DMS153 treated with DMSO at 0.1 percent for 48 hours (cell line): ENCODE data around the gene IGSF22.
"Not testable (repeated sequence)": the region's sequence is repeated elsewhere in the genome, so short reads cannot be mapped to it uniquely, and the experiment has no call there.

Experiments
- DNase-seq: peaks from one replicate; lab custom pipeline; 2025; ENCODE audit not compliant: unreplicated experiment; lab: John Stamatoyannopoulos, UW

IGSF22 gene

DNA sequence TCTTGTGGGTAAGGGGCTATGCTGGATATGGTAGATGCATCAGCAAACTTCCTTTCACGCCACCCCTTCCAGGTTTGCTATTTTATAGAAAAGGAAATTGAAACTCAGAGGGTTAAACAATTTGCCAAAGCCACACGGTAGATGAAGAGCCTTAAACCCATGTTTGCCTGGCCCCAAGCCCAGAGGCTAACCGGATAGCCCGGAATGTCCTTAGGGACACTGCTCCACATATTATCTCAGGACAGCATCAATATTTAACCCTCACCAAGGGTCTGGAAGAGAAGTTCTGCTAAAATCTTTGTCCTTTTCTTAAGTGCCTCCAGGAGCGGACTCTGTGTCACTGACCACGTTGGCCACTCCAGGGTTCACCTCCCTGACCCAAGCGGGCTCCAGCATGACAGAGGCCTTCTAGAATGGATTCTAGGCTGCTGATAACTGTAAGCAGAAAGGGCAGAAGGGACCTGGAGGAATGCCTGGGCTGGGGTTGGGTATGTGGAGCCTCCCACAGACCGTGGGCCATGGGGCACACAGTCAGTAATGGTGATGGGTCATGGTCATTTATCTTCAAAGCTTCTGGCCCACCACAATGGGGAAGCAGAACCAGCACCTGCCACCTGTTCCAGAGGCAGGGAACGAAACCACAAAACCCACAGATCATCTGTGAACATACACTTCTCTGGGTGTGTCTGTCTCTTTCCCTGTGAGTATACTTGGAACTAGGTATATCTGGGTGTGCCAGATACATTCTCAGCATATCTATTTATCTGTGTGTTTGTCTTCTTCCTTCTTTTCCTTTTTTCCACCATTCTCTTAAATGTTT, 32.8 kb downstream of the IGSF22 start:
- DNase-seq, result no peak

DNA sequence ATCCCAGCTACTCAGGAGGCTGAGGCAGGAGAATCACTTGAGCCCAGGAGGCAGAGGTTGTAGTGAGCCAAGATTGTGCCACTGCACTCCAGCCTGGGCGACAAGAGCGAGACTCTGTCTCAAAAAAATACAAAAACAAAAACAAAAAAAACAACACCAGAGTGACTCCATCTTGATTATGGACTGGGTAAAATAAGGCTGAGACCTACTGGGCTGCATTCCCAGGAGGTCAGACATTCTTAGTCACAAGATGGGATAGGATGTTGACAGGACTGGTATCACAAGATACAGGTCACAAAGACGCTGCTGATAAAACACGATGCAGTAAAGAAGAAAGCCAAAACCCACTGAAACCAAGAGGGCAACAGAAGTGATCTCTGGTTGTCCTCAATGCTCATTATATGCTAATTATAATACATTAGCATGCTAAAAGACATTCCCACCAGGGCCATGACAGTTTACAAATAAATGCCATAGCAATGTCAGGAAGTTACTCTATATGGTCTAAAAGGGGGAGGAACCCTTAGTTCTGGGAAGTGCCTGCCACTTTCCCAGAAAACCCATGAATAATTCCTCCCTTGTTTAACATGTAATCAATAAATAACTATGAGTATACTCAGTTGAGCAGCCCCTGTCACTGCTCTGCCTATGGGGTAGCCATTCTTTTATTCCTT, 34.4 kb downstream of the IGSF22 start:
- not testable (repeated sequence) for DNase-seq

DNA sequence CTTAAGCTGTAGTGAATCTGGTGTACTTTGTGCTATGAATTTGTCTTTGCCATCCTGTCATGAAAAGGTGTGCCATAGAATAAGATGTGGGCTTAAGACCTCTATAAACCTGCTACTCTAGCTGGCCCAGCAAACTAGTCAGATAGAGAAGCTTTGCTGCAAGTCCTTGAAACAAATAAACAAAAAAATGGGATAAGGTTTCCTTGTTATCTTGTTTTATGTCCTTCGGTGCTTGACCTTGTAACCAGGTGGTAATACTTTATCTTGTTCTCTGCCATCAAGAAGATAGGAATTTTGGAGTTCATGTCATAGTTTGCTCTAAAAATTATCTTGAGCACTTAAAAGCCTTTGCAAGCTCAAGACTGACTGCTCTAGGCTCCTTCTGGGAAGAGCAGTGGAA, 41.7 kb downstream of the IGSF22 start:
- no peak for DNase-seq

DNA sequence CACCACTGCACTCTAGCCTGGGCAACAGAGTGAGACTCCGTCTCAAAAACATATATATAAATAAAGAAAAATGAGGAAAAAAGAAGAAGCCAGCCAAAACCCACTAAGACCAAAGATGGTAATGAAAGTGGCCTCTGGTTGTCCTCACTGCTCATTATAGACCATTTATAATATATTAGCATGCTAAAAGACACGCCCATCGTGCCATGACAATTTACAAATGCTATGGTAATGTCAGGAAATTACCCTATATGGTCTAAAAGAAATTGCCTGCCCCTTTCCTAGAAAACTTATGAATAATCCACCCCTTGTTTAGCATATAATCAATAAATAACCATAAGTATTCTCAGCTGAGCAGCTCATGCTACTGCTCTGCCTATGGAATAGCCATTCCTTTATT, 43.5 kb downstream of the IGSF22 start:
- no peak for DNase-seq

DNA sequence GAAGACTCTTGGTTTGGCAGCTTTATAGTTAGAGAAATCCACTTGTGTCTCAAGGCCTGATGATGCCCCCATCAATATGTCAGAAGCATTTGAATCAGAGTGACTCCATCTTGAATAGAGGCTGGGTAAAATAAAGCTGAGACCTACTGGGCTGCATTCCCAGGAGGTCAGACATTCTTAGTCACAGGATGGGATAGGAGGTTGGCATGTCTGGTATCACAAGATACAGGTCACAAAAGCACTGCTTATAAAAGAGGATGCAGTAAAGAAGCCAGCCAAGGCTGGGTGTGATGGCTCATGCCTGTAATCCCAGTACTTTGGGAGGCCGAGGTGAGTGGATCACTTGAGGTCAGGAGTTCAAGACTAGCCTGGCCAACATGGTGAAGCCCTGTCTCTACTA, 44.0 kb downstream of the IGSF22 start:
- DNase-seq, result not testable (repeated sequence)

DNA sequence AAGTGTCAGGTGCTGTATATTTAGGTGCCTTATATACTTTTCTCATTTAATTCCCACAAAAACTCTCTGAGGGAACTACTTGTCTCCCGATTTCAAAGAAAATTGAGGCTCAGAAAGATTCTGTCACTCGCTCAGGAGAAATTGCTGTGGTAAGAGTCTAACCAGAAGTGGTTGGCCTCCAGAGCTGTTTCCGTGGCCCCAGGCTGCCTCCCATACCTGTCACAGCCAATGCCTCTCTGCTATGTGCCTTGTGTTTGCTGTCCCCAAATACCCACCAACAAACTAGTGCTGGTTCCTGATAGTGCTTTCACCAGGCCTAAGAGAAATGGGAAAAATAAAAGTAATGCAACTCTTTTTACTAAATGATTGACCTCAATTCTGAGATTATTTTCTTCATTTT, 48.4 kb downstream of the IGSF22 start:
- DNase-seq, result no peak

DNA sequence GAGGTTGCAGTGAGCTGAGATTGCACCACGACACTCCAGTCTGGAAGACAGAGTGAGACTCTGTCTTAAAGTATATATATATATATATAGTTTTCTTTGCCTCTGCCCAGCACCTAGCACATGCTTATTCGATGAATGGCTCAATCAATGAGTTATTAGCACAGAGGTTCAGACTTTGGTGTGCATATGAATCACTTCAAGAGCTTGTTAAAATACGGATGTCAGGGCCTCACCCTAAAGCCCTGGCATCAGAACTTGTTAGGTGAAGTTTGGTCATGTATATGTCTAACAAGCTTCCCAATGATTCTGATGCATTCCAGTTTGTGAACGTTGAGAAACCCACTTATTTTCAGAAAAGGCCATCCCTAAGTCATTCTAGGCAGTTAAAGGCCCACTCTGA, 49.2 kb downstream of the IGSF22 start:
- no peak for DNase-seq

DNA sequence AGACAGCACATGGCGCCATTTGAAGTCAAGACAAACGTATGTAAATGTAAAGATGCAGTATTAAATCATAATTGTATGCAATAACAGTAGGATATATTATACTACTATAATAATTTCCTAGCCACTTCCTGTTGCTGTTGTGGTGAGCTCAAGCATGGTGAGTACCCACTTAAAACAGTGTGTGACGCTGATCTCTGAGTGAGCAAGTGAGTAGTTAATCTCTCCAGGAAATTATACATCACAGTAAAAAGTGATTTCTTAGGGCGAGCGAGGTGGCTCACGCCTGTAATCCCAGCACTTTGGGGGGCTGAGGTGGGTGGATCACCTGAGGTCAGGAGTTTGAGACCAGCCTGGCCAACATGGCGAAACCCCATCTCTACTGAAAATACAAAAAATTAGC, 53.8 kb downstream of the IGSF22 start:
- not testable (repeated sequence) for DNase-seq

DNA sequence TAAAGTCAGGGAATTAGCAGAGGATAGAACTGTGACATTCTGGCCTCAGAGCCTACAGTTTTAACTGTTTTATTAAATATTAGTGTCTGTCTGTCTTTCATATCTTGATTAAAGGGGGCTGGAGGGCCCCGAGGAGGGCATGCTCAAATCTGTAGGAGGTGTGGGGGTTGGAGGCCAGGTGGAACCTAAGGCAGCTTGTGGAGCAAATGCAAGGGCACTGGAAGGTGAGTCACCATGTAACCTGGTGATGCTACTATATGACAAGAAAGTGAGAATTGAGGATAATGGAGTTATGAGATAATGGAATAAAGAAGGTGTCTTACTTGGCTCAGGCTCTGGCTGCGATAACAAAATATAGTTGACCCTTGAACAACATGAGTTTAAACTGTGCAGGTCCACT, 54.7 kb downstream of the IGSF22 start:
- no peak for DNase-seq

DNA sequence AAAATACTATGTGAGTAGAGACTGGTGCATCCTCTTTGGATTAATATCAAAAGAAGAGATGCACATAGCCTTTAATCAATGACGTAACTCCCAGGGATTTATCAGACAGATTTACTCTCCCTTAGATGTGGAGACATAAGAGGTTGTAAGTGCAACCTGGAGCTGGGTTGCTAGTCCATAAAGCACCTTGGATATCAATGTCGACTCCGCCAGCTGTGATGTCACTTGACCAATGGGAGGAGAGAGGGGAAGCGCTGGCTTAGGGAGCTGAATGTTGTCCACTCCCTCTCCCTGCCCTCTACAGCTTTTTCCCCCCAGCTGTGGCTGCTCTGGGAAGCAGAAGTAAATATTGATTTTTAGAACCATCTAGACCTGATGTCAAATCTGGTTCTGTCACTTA, 56.3 kb downstream of the IGSF22 start:
- DNase-seq, result no peak

DNA sequence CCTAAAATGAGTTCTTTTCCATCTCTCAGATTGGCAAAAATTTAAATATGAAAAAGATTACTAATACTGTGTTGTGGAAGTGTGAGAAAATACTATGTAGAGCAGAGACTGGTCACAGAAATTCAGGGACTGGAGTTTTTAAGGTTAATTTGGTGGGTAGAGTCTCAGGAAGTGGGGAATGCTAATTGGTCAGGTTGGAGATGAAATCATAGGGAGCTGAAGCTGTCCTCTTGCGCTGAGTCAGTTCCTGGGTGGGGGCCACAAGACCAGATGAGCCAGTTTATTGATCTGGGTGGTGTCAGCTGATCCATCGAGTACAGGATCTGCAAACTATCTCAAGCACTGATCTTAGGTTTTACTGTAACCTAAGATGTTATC, 56.8 kb downstream of the IGSF22 start:
- no peak for DNase-seq

DNA sequence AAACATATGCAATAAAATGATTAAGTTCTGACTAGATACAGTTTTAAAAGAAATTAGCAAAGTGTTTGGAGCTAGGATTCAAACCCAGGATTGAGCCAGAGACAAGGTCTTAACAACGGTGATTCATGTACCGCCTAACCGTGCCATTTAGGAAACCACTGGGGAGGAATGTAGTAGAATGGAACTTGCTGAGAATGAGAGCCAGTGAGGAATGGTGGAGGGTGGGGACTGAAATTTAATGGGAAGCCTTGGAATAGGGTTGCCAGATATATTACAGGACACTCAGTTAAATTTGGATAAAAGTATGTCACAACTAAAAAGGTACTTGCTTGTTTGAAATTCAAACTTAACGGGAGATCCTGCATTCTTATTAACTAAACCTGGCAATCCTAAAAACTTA, 57.9 kb downstream of the IGSF22 start:
- DNase-seq, result no peak

DNA sequence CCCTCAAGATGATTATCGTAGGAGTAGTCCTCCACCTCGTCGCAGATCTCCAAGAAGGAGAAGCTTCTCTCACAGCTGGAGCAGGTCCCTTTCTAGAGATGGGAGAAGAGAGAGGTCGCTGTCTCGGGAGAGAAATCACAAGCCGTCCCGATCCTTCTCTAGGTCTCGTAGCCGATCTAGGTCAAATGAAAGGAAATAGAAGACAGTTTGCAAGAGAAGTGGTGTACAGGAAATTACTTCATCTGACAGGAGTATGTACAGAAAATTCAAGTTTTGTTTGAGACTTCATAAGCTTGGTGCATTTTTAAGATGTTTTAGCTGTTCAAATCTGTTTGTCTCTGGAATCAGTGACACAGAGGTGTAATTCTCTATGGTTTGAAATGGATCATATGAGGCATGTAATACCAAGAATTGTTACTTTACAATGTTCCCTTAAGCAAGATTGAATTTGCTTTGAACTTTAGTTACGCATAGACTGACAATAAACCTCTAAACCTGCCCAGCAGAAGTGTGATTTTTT, 60.6 kb downstream of the IGSF22 start:
- DNase-seq, result not testable (repeated sequence)

DNA sequence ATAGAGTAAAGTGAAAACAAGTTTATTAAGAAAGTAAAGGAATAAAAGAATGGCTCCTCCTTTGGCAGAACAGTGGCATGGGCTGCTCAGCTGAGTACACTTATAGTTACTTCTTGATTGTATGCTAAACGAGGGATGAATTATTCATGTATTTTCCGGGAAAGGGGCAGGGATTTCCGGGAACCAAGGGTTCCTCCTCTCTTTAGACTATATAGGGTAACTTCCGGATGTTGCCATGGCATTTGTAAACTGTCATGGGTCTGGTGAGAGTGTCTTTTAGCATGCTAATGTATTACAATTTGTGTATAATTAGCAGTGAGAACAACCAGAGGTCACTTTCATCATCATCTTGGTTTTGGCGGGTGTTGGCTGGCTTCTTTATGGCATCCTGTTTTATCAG, 68.3 kb downstream of the IGSF22 start:
- DNase-seq, result no peak
